Lower leg skin (tissue), 4 donors: Measurements from ENCODE around the gene GPR6. TPM values are rescaled to one million over a fixed set of nuclear protein-coding genes. Genes with fewer than 3 reads are reported as not detected.

Experiments
- DNase-seq, 2 donors: peaks; one replicate each; pipeline ENCODE4 v3.0.0-alpha.2; 2019; ENCODE audit warnings: low spot score in 2 of 2
- H3K4me3 ChIP-seq: fragments of 200-600 bp; sonication (generic); 2 replicates; pipeline ENCODE4 v1.5.1; 2017; ENCODE audit warnings: mild to moderate bottlenecking, low read depth; ENCODE audit not compliant: poor library complexity, severe bottlenecking
- POLR2A ChIP-seq, 2 donors: fragments of 450-650 bp; IDR thresholded peaks; one replicate each; pipeline ENCODE4 v1.6.1; 2016 to 2017; ENCODE audit warnings: antibody characterized with exemption in 2 of 2, mild to moderate bottlenecking in 1 of 2, moderate library complexity in 1 of 2
- WGBS, 2 donors: methylation state at CpG; one replicate each; pipeline ENCODE4 v1.1.5; 2018; 5-methylcytosine and 5-hydroxymethylcytosine counted together
- intact Hi-C: fragments of 100-400 bp; cut with DNase I; formaldehyde crosslinking; loops from one replicate; pipeline ENCODE4 v1.15.0; 2023; ENCODE audit warnings: low total_unique reads
- total RNA-seq, 4 donors: library from RNA; depleted of rRNA; stranded (reverse); fragments of >200 nt; gene quantifications; one replicate each; pipeline ENCODE4 v1.1.0, GENCODE V29; 2016
- TF ChIP-seq, protein P1 (sequence below), 3 donors: fragments of 450-650 bp; IDR thresholded peaks; one replicate each; pipeline ENCODE4 v1.5.1; 2016; ENCODE audit warnings: antibody characterized with exemption in 3 of 3, mild to moderate bottlenecking in 3 of 3, moderate library complexity in 2 of 3

Gene GPR6
- total RNA-seq, 4 donors from 2014 or later: not detected

GRCh38 chr6:110020888-110021287, 42.8 kb downstream of the GPR6 start:
- WGBS, 2 donors: 61 to 78% methylated on average over 3 of the region's 3 CpGs
- intact Hi-C loops: no loop called here
- DNase-seq: peak in 1 of 2 donors; percentile 28
- no peak overlapping the region for H3K4me3 ChIP-seq
- TF ChIP-seq POLR2A (IDR thresholded peaks at IDR 0.05): no peak
- TF ChIP-seq, protein P1, sequence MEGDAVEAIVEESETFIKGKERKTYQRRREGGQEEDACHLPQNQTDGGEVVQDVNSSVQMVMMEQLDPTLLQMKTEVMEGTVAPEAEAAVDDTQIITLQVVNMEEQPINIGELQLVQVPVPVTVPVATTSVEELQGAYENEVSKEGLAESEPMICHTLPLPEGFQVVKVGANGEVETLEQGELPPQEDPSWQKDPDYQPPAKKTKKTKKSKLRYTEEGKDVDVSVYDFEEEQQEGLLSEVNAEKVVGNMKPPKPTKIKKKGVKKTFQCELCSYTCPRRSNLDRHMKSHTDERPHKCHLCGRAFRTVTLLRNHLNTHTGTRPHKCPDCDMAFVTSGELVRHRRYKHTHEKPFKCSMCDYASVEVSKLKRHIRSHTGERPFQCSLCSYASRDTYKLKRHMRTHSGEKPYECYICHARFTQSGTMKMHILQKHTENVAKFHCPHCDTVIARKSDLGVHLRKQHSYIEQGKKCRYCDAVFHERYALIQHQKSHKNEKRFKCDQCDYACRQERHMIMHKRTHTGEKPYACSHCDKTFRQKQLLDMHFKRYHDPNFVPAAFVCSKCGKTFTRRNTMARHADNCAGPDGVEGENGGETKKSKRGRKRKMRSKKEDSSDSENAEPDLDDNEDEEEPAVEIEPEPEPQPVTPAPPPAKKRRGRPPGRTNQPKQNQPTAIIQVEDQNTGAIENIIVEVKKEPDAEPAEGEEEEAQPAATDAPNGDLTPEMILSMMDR (IDR thresholded peaks at IDR 0.05): no peak

GRCh38 chr6:110029144-110029543, 51.0 kb downstream of the GPR6 start:
- DNase-seq: no peak
- no peak for TF ChIP-seq POLR2A (IDR thresholded peaks at IDR 0.05)
- TF ChIP-seq, protein P1 (IDR thresholded peaks at IDR 0.05): no peak

More at GRCh38 chr6:110029144-110029543, 51.0 kb downstream of the GPR6 start:
- no peak overlapping the region for H3K4me3 ChIP-seq
- intact Hi-C loops: no loop called here
- 56 to 79% methylated on average over 1 of the region's 1 CpG for WGBS, 2 donors

Other genes starting within 250 kb of the GPR6 start
- gene WASF1, start 201.4 kb downstream of the GPR6 start, total RNA-seq: 1 to 10 TPM; 3.2 to 8.6 (median 7.6) TPM
- gene CDC40, start 202.1 kb downstream of the GPR6 start, total RNA-seq: 10 to 100 TPM; 11.5 to 19.2 (median 15.4) TPM